ENCODE data around the gene TMEM94. TPM values are rescaled to one million over a fixed set of nuclear protein-coding genes. Genes with fewer than 3 reads are reported as not detected.

The TMEM94 gene
- total and polyA plus RNA-seq, 2 of the 13 experiments (the other 11 are each of a cell fraction or from before 2014, with no cell fraction given) = 32.6 to 134 TPM

DNA sequence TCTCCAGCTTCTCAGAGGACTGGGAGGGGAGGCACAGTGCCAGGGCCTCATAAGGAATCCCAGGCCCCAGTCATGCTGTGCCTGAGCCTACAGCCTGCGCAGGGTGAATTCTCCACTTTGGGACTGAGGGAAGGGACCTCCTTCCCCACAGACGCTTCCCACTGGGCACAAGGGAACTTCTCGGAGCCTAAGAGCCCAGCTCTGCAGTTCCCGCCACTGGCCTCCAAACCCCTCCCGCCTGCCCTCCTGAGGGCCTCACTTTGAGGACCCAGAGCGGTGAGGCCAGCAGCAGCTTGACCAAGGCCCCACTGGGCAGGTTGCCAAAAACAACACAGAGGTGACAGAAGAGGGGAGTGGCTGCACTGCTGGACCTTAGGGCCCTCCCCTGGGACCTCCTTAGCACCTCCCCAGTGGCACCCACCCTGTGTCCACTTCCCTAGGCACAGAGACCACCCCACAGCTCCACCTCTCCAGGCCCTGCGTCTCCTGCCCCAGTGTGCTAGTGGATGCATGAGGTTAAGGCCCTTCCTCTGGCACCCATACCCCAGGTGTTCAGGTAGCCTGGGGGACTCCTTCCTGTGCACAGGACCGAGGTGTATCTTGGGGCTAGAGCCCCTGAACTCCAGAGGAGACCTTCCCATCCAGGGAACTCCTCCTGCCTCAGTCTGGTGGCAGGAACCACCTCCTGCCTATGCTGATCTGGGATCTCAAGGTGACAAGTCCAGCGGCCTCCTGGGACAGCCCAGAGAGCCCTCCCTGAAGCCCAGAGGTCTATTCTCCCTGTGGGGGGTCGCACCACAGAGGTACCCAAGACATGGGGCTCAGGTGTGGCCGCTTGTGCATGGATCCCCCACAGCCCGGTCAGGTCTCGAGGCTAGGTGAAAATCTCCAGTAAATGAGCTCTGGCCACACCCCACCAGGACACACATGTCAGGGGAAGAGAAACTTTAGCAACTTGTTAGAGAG lies 55.5 kb downstream of the TMEM94 start (continued):
- TF ChIP-seq, protein P1, sequence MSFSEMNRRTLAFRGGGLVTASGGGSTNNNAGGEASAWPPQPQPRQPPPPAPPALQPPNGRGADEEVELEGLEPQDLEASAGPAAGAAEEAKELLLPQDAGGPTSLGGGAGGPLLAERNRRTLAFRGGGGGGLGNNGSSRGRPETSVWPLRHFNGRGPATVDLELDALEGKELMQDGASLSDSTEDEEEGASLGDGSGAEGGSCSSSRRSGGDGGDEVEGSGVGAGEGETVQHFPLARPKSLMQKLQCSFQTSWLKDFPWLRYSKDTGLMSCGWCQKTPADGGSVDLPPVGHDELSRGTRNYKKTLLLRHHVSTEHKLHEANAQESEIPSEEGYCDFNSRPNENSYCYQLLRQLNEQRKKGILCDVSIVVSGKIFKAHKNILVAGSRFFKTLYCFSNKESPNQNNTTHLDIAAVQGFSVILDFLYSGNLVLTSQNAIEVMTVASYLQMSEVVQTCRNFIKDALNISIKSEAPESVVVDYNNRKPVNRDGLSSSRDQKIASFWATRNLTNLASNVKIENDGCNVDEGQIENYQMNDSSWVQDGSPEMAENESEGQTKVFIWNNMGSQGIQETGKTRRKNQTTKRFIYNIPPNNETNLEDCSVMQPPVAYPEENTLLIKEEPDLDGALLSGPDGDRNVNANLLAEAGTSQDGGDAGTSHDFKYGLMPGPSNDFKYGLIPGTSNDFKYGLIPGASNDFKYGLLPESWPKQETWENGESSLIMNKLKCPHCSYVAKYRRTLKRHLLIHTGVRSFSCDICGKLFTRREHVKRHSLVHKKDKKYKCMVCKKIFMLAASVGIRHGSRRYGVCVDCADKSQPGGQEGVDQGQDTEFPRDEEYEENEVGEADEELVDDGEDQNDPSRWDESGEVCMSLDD (CRISPR knock-in tag; IDR thresholded peaks at IDR 0.05; ENCODE audit: borderline replicate concordance) = no peak
- TF ChIP-seq, protein P2, sequence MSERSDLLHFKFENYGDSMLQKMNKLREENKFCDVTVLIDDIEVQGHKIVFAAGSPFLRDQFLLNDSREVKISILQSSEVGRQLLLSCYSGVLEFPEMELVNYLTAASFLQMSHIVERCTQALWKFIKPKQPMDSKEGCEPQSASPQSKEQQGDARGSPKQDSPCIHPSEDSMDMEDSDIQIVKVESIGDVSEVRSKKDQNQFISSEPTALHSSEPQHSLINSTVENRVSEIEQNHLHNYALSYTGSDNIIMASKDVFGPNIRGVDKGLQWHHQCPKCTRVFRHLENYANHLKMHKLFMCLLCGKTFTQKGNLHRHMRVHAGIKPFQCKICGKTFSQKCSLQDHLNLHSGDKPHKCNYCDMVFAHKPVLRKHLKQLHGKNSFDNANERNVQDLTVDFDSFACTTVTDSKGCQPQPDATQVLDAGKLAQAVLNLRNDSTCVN (CRISPR knock-in tag; IDR thresholded peaks at IDR 0.05; ENCODE audit: borderline replicate concordance) = peak; percentile 78; the same call in 1 of the 2 replicates
- TF ChIP-seq, protein P3, sequence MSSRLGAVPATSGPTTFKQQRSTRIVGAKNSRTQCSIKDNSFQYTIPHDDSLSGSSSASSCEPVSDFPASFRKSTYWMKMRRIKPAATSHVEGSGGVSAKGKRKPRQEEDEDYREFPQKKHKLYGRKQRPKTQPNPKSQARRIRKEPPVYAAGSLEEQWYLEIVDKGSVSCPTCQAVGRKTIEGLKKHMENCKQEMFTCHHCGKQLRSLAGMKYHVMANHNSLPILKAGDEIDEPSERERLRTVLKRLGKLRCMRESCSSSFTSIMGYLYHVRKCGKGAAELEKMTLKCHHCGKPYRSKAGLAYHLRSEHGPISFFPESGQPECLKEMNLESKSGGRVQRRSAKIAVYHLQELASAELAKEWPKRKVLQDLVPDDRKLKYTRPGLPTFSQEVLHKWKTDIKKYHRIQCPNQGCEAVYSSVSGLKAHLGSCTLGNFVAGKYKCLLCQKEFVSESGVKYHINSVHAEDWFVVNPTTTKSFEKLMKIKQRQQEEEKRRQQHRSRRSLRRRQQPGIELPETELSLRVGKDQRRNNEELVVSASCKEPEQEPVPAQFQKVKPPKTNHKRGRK (CRISPR knock-in tag; IDR thresholded peaks at IDR 0.05) = no peak
- TF ChIP-seq ZBTB7B (CRISPR knock-in tag; IDR thresholded peaks at IDR 0.05) (peak; percentile 99), HNF4G (IDR thresholded peaks at IDR 0.05; ENCODE audit: borderline replicate concordance, low read depth, low read length) (peak; percentile 84), HNF4G (CRISPR knock-in tag; IDR thresholded peaks at IDR 0.05; ENCODE audit: borderline replicate concordance, low read depth) (no peak; the same call in 1 of the 2 replicates), ISX (CRISPR knock-in tag; conservative IDR thresholded peaks at IDR 0.05) (no peak), ZNF296 (CRISPR knock-in tag; conservative IDR thresholded peaks at IDR 0.05) (peak; percentile 60), TBX3 (IDR thresholded peaks at IDR 0.05; ENCODE audit: borderline replicate concordance) (peak; percentile 99), ARNT (IDR thresholded peaks at IDR 0.05) (no peak), ZNF660 (CRISPR knock-in tag; IDR thresholded peaks at IDR 0.05; ENCODE audit: borderline replicate concordance, low read depth) (no peak), MAFK (conservative IDR thresholded peaks at IDR 0.05 in 1 of 2, IDR thresholded peaks at IDR 0.05 in 1 of 2; ENCODE audit: low read length in 2 of 2) (no peak), ZMAT3 (CRISPR knock-in tag; conservative IDR thresholded peaks at IDR 0.05) (peak; percentile 64; the same call in 1 of the 2 replicates), ZNF652 (CRISPR knock-in tag; IDR thresholded peaks at IDR 0.05; ENCODE audit: borderline replicate concordance, low read depth) (no peak)
- TF ChIP-seq, protein P4, sequence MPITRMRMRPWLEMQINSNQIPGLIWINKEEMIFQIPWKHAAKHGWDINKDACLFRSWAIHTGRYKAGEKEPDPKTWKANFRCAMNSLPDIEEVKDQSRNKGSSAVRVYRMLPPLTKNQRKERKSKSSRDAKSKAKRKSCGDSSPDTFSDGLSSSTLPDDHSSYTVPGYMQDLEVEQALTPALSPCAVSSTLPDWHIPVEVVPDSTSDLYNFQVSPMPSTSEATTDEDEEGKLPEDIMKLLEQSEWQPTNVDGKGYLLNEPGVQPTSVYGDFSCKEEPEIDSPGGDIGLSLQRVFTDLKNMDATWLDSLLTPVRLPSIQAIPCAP (CRISPR knock-in tag; IDR thresholded peaks at IDR 0.05; ENCODE audit: low read depth) = no peak

All from HepG2 (cell line).